ENCODE data around the gene ZGPAT. TPM values are rescaled to one million over a fixed set of nuclear protein-coding genes. Genes with fewer than 3 reads are reported as not detected.

Gene ZGPAT
- total and polyA plus RNA-seq, 9 donors, result 1.7 to 26.4 (median 18.9) TPM

- no peaks in the 10 kb centered on the region for H3K9me3 ChIP-seq
- TF ChIP-seq EP300 (IDR thresholded peaks at IDR 0.05), result no peak
- TF ChIP-seq POLR2A (IDR thresholded peaks at IDR 0.05), result no peak
- peak in 1 of 5 donors; percentile 30 for DNase-seq
- H3K4me1 ChIP-seq (ENCODE audit: insufficient read depth), result no peaks in the 10 kb centered on the region
- intact Hi-C loops (cut with DNase I), result no loop called here
- H3K36me3 ChIP-seq, result no peaks in the 10 kb centered on the region
- no peak overlapping the region for H3K4me3 ChIP-seq
- no peak overlapping the region for H3K27ac ChIP-seq
- WGBS, 3 donors, result 84 to 89% (median 85%) methylated on average over 16 of the region's 16 CpGs
- no peaks in the 10 kb centered on the region for H3K27me3 ChIP-seq
Observed at GRCh38 chr20:63754008-63754407, 46.2 kb downstream of the ZGPAT start.

- WGBS, 3 donors, result 79 to 84% (median 81%) methylated on average over 18 of the region's 18 CpGs
- H3K9me3 ChIP-seq, result no peaks in the 10 kb centered on the region
- H3K36me3 ChIP-seq, result no peaks in the 10 kb centered on the region
- no peak overlapping the region for H3K27ac ChIP-seq
- TF ChIP-seq EP300 (IDR thresholded peaks at IDR 0.05), result no peak
- TF ChIP-seq CTCF (IDR thresholded peaks at IDR 0.05), result no peak
- no peak for TF ChIP-seq POLR2A (IDR thresholded peaks at IDR 0.05)
- H3K27me3 ChIP-seq, result no peaks in the 10 kb centered on the region
- no peak for DNase-seq
- H3K4me3 ChIP-seq, result no peak overlapping the region
- no peaks in the 10 kb centered on the region for H3K4me1 ChIP-seq (ENCODE audit: insufficient read depth)
- intact Hi-C loops (cut with DNase I), result no loop called here
Observed at GRCh38 chr20:63755933-63756647, 48.3 kb downstream of the ZGPAT start.

GRCh38 chr20:63756648-63756991 is 48.8 kb downstream of the ZGPAT start:
- 62 to 77% (median 75%) methylated on average over 8 of the region's 8 CpGs for WGBS, 3 donors
- no peak for TF ChIP-seq CTCF (IDR thresholded peaks at IDR 0.05)
- no peak for TF ChIP-seq EP300 (IDR thresholded peaks at IDR 0.05)
- TF ChIP-seq POLR2A (IDR thresholded peaks at IDR 0.05), result no peak
- DNase-seq, result no peak
- Histone ChIP-seq H3K4me1 (ENCODE audit: insufficient read depth) (no peaks in the 10 kb centered on the region), H3K36me3 (no peaks in the 10 kb centered on the region), H3K27me3 (no peaks in the 10 kb centered on the region), H3K27ac (no peak overlapping the region), H3K9me3 (no peaks in the 10 kb centered on the region), H3K4me3 (no peak overlapping the region)
- intact Hi-C loops (cut with DNase I), result no loop called here

GRCh38 chr20:63758152-63758551 is 50.3 kb downstream of the ZGPAT start:
- no peak overlapping the region for H3K27ac ChIP-seq
- H3K27me3 ChIP-seq, result no peaks in the 10 kb centered on the region
- H3K4me1 ChIP-seq (ENCODE audit: insufficient read depth), result no peaks in the 10 kb centered on the region
- no peak overlapping the region for H3K4me3 ChIP-seq
- H3K36me3 ChIP-seq, result no peaks in the 10 kb centered on the region
- 85 to 96% (median 92%) methylated on average over 3 to 7 of the region's 7 CpGs for WGBS, 3 donors
- TF ChIP-seq EP300 (IDR thresholded peaks at IDR 0.05), result no peak
- TF ChIP-seq POLR2A (IDR thresholded peaks at IDR 0.05), result no peak
- no peak for TF ChIP-seq CTCF (IDR thresholded peaks at IDR 0.05)
- no peak for DNase-seq
- intact Hi-C loops (cut with DNase I), result no loop called here
- no peaks in the 10 kb centered on the region for H3K9me3 ChIP-seq

- intact Hi-C loops (cut with DNase I), result no loop called here
Observed at GRCh38 chr20:63759377-63759901, 51.6 kb downstream of the ZGPAT start.

More at GRCh38 chr20:63759377-63759901, 51.6 kb downstream of the ZGPAT start:
- TF ChIP-seq EP300 (IDR thresholded peaks at IDR 0.05) (no peak), POLR2A (IDR thresholded peaks at IDR 0.05) (no peak)
- Histone ChIP-seq H3K4me3 (no peak overlapping the region), H3K9me3 (no peaks in the 10 kb centered on the region), H3K27me3 (no peaks in the 10 kb centered on the region), H3K4me1 (ENCODE audit: insufficient read depth) (no peaks in the 10 kb centered on the region), H3K36me3 (no peaks in the 10 kb centered on the region), H3K27ac (no peak overlapping the region)
- 87 to 89% (median 89%) methylated on average over 7 of the region's 7 CpGs for WGBS, 3 donors
- DNase-seq, result no peak

All from ovary (tissue), 9 donors.